Keratinocyte (primary cell): Measurements from ENCODE around the gene THTPA. TPM values are rescaled to one million over a fixed set of nuclear protein-coding genes. Genes with fewer than 3 reads are reported as not detected.

ENCODE experiments used
- DNase-seq: peaks from one replicate; pipeline ENCODE4 v3.0.0-alpha.2; 2011; ENCODE audit warnings: low read depth, missing footprints, low spot score
- FAIRE-seq: peaks from 2 replicates; lab custom pipeline; 2011; peaks lifted over from hg19 to GRCh38; lab: Jason Lieb, UNC
- H2AFZ ChIP-seq: 2 replicates; pipeline ENCODE4 v1.6.0; 2012; ENCODE audit warnings: low read length, control low read depth, inconsistent platforms; ENCODE audit not compliant: control insufficient read depth
- H3K27ac ChIP-seq: 2 replicates; pipeline ENCODE4 v1.5.1; 2011; ENCODE audit warnings: low read length; ENCODE audit not compliant: control insufficient read depth, insufficient read depth
- H3K27me3 ChIP-seq: 3 replicates; pipeline ENCODE4 v1.6.0; 2011; ENCODE audit warnings: low read length; ENCODE audit not compliant: control insufficient read depth, insufficient read depth; ENCODE audit errors: extremely low read depth
- H3K36me3 ChIP-seq, 2 experiments: 2 replicates in 1 of 2; 3 replicates in 1 of 2; pipeline ENCODE4 v1.5.1; 2011; ENCODE audit warnings: low read length in 2 of 2, mild to moderate bottlenecking in 1 of 2; ENCODE audit not compliant: control insufficient read depth in 2 of 2, insufficient read depth in 2 of 2; ENCODE audit errors: extremely low read depth in 1 of 2
- H3K4me1 ChIP-seq: 3 replicates; pipeline ENCODE4 v1.5.1; 2011; ENCODE audit warnings: low read length; ENCODE audit not compliant: control insufficient read depth, insufficient read depth; ENCODE audit errors: extremely low read depth
- H3K4me2 ChIP-seq: 3 replicates; pipeline ENCODE4 v1.6.0; 2011; ENCODE audit warnings: low read depth, low read length; ENCODE audit not compliant: control insufficient read depth, insufficient read depth; ENCODE audit errors: extremely low read depth
- H3K4me3 ChIP-seq, 3 experiments: fragments of 200-600 bp in 1 of 3; sonication (generic) in 1 of 3; 2 replicates in 2 of 3; 3 replicates in 1 of 3; pipeline ENCODE4 v1.5.1; 2011 to 2016; ENCODE audit warnings: low read length in 3 of 3, mild to moderate bottlenecking in 3 of 3, control low read depth in 2 of 3, inconsistent platforms in 1 of 3, low read depth in 1 of 3, mixed read lengths in 1 of 3, mixed run types in 1 of 3, moderate library complexity in 1 of 3; ENCODE audit not compliant: control insufficient read depth in 2 of 3, insufficient read depth in 2 of 3; ENCODE audit errors: extremely low read depth in 1 of 3
- H3K79me2 ChIP-seq: 2 replicates; pipeline ENCODE4 v1.6.0; 2012; ENCODE audit warnings: low read length; ENCODE audit not compliant: control insufficient read depth, insufficient read depth
- H3K9ac ChIP-seq: 3 replicates; pipeline ENCODE4 v1.6.0; 2011; ENCODE audit warnings: low read length; ENCODE audit not compliant: control insufficient read depth, insufficient read depth; ENCODE audit errors: extremely low read depth
- H3K9me1 ChIP-seq: 3 replicates; pipeline ENCODE4 v1.6.0; 2011; ENCODE audit warnings: low read length; ENCODE audit not compliant: control insufficient read depth, insufficient read depth; ENCODE audit errors: extremely low read depth
- H3K9me3 ChIP-seq: 2 replicates; pipeline ENCODE4 v1.5.1; 2012; ENCODE audit warnings: low read depth, low read length; ENCODE audit not compliant: control insufficient read depth
- H4K20me1 ChIP-seq: 3 replicates; pipeline ENCODE4 v1.6.0; 2011; ENCODE audit warnings: low read length; ENCODE audit not compliant: control insufficient read depth, insufficient read depth; ENCODE audit errors: extremely low read depth
- EZH2 ChIP-seq: IDR thresholded peaks from one replicate; pipeline ENCODE4 v1.6.1; 2012; ENCODE audit warnings: inconsistent platforms, mild to moderate bottlenecking, low read length, moderate library complexity
- dilution Hi-C: fragments of 300-500 bp; cut with MboI; formaldehyde crosslinking; loops from one replicate; pipeline ENCODE4 v1.7.0; 2020; ENCODE audit warnings: low sequenced_read_pairs; ENCODE audit not compliant: extremely low pct_ligation_motif_present
- polyA plus RNA-seq, 5 experiments: library from polyadenylated mRNA; depleted of rRNA in 3 of 5; stranded (reverse) in 3 of 5; stranded (forward) in 1 of 5; unstranded in 1 of 5; fragments of >200 nt; gene quantifications; 1 replicate in 1 of 5; 2 replicates in 3 of 5; 3 replicates in 1 of 5; pipeline versions ENCODE4 v1.2.1 to v1.2.3, GENCODE V29; 2011 to 2012; ENCODE audit warnings: missing spikeins in 2 of 5, low read depth in 1 of 5, low replicate concordance in 1 of 5
- TF ChIP-seq, protein P1 (sequence below), 3 experiments: IDR thresholded peaks in 1 of 3; conservative IDR thresholded peaks in 1 of 3; optimal IDR thresholded peaks in 1 of 3; 2 replicates in 2 of 3; 3 replicates in 1 of 3; pipeline versions ENCODE3 to v1.5.1; 2011; ENCODE audit warnings: low read length in 3 of 3, mild to moderate bottlenecking in 3 of 3, moderate library complexity in 2 of 3, control low read depth in 1 of 3, inconsistent platforms in 1 of 3; ENCODE audit not compliant: insufficient read depth in 2 of 3; ENCODE audit errors: extremely low read depth in 1 of 3

THTPA gene
- polyA plus RNA-seq, 1 donor (not counting 4 experiments of a cell fraction or from before 2014, with no cell fraction given) = 3.2 TPM

DNA sequence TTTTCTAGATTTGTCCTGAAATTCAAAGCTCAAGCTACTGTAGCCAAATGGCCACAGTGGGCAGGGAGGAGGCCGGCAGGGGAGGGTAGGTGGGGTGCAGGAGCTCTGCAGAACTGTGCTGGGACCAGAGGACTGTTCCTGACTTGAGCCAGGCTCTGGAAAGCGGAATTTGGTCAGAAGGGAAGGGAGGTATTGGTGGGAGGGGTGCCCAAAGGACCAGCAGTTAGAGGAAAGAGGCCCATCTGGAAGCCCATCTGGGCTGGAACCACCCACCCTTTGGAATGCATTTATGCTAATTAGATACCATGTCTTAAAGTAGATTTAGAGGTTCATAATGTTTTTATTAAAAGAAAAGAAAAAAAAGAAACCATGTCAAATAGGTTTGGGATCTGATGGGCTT lies 47.0 kb downstream of the THTPA start:
- dilution Hi-C loops = no loop called here
- Histone ChIP-seq H3K36me3 (no peaks in the 10 kb centered on the region), H3K27me3 (no peaks in the 10 kb centered on the region), H2AFZ (no peak overlapping the region), H3K9ac (no peak overlapping the region), H3K4me3 (no peak overlapping the region), H3K27ac (no peak overlapping the region), H3K4me1 (no peaks in the 10 kb centered on the region), H3K9me1 (no peaks in the 10 kb centered on the region), H3K9me3 (no peaks in the 10 kb centered on the region), H4K20me1 (no peaks in the 10 kb centered on the region), H3K4me2 (no peak overlapping the region), H3K79me2 (no peaks in the 10 kb centered on the region)
- TF ChIP-seq EZH2 = no peak
- TF ChIP-seq, protein P1, sequence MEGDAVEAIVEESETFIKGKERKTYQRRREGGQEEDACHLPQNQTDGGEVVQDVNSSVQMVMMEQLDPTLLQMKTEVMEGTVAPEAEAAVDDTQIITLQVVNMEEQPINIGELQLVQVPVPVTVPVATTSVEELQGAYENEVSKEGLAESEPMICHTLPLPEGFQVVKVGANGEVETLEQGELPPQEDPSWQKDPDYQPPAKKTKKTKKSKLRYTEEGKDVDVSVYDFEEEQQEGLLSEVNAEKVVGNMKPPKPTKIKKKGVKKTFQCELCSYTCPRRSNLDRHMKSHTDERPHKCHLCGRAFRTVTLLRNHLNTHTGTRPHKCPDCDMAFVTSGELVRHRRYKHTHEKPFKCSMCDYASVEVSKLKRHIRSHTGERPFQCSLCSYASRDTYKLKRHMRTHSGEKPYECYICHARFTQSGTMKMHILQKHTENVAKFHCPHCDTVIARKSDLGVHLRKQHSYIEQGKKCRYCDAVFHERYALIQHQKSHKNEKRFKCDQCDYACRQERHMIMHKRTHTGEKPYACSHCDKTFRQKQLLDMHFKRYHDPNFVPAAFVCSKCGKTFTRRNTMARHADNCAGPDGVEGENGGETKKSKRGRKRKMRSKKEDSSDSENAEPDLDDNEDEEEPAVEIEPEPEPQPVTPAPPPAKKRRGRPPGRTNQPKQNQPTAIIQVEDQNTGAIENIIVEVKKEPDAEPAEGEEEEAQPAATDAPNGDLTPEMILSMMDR (optimal IDR thresholded peaks at IDR 0.05 in 1 of 3, IDR thresholded peaks at IDR 0.05 in 1 of 3, conservative IDR thresholded peaks at IDR 0.05 in 1 of 3; ENCODE audit: extremely low read depth in 1 of 3, insufficient read depth in 2 of 3, low read length in 3 of 3) = no peak
- no peak for DNase-seq
- no peak for FAIRE-seq

- Histone ChIP-seq H3K4me2 (no peak overlapping the region), H3K36me3 (no peaks in the 10 kb centered on the region), H3K4me1 (no peaks in the 10 kb centered on the region), H3K79me2 (no peaks in the 10 kb centered on the region), H2AFZ (no peak overlapping the region), H3K9me3 (no peaks in the 10 kb centered on the region), H3K9ac (no peak overlapping the region), H3K4me3 (no peak overlapping the region), H4K20me1 (no peaks in the 10 kb centered on the region), H3K27ac (no peak overlapping the region), H3K27me3 (no peaks in the 10 kb centered on the region), H3K9me1 (no peaks in the 10 kb centered on the region)
- TF ChIP-seq, protein P1 (optimal IDR thresholded peaks at IDR 0.05 in 1 of 3, IDR thresholded peaks at IDR 0.05 in 1 of 3, conservative IDR thresholded peaks at IDR 0.05 in 1 of 3; ENCODE audit: extremely low read depth in 1 of 3, insufficient read depth in 2 of 3, low read length in 3 of 3) = no peak
- no peak for TF ChIP-seq EZH2
- dilution Hi-C loops = no loop called here
- FAIRE-seq (no peak), DNase-seq (no peak)
Measured at GRCh38 chr14:23604148-23604547, 48.1 kb downstream of the THTPA start.
